Prostate gland (tissue), 2 donors: ENCODE data around the gene LARGE1. TPM values are rescaled to one million over a fixed set of nuclear protein-coding genes. Genes with fewer than 3 reads are reported as not detected.
A peak's percentile ranks its signal among the peaks of the same experiment; 100 is the strongest.

Source experiments
- DNase-seq: peaks from one replicate; pipeline ENCODE4 v3.0.0-alpha.2; 2019; ENCODE audit warnings: low spot score
- H3K27ac ChIP-seq, 2 donors: fragments of 200-600 bp; sonication (generic); 2 replicates each; pipeline ENCODE4 v1.5.1; 2017 to 2019
- H3K27me3 ChIP-seq: fragments of 200-600 bp; sonication (generic); replicated peaks from 2 replicates; pipeline ENCODE4 v1.5.1; 2019; ENCODE audit not compliant: insufficient read depth
- H3K36me3 ChIP-seq, 2 donors: fragments of 200-600 bp; sonication (generic); 1 replicate in 1 of 2; 2 replicates in 1 of 2; pipeline versions ENCODE4 v1.5.1 to v1.8.1; 2017 to 2019
- H3K4me1 ChIP-seq: fragments of 200-600 bp; sonication (generic); replicated peaks from 2 replicates; pipeline ENCODE4 v1.5.1; 2019
- H3K4me3 ChIP-seq, 2 donors: fragments of 200-600 bp; sonication (generic); 2 replicates each; pipeline ENCODE4 v1.5.1; 2017 to 2019
- H3K9me3 ChIP-seq: fragments of 200-600 bp; sonication (generic); 2 replicates; pipeline ENCODE4 v1.5.1; 2017
- CTCF ChIP-seq, 4 experiments: fragments of 200-600 bp in 2 of 4; fragments of 450-650 bp in 2 of 4; sonication (generic) in 2 of 4; IDR thresholded peaks; 1 replicate in 3 of 4; 2 replicates in 1 of 4; pipeline ENCODE4 v1.5.1; 2016 to 2019; ENCODE audit warnings: antibody characterized with exemption in 4 of 4, mild to moderate bottlenecking in 2 of 4, moderate library complexity in 2 of 4
- POLR2A ChIP-seq: fragments of 450-650 bp; IDR thresholded peaks from one replicate; pipeline ENCODE4 v1.6.1; 2016; ENCODE audit warnings: antibody characterized with exemption, mild to moderate bottlenecking
- POLR2AphosphoS5 ChIP-seq: sonication (generic); formaldehyde crosslinking; IDR thresholded peaks from one replicate; pipeline ENCODE4 v1.6.1; 2017; ENCODE audit warnings: antibody characterized with exemption
- WGBS: methylation state at CpG from one replicate; pipeline ENCODE4 v1.1.5; 2018; 5-methylcytosine and 5-hydroxymethylcytosine counted together
- intact Hi-C: fragments of 100-400 bp; cut with DNase I; formaldehyde crosslinking; loops from one replicate; pipeline ENCODE4 v1.14.2; 2022
- total RNA-seq, 2 donors: library from RNA; depleted of rRNA; stranded (reverse); fragments of >200 nt; gene quantifications; one replicate each; pipeline ENCODE4 v1.1.0, GENCODE V29; 2016

LARGE1 gene
- total RNA-seq, 2 donors from 2014 or later = 18.6 to 37.4 TPM

- Histone ChIP-seq H3K27ac (no peak overlapping the region), H3K4me3 (no peak overlapping the region), H3K36me3 (no peaks in the 10 kb centered on the region), H3K9me3 (no peaks in the 10 kb centered on the region), H3K27me3 (no peaks in the 10 kb centered on the region), H3K4me1 (no peaks in the 10 kb centered on the region)
- no peak for DNase-seq
- intact Hi-C loops = no loop called here
- 82% methylated on average over 9 of the region's 9 CpGs for WGBS
- TF ChIP-seq POLR2AphosphoS5 = no peak
- no peak for TF ChIP-seq CTCF (IDR thresholded peaks at IDR 0.05)
- TF ChIP-seq POLR2A = no peak
Observed at GRCh38 chr22:33472462-33473344, 447.6 kb downstream of the LARGE1 start.

GRCh38 chr22:33470456-33470855, 449.8 kb downstream of the LARGE1 start:
- H3K36me3 ChIP-seq = no peaks in the 10 kb centered on the region
- intact Hi-C loops = no loop called here
- no peaks in the 10 kb centered on the region for H3K27me3 ChIP-seq
- 76% methylated on average over 6 of the region's 6 CpGs for WGBS
- no peak overlapping the region for H3K4me3 ChIP-seq
- no peaks in the 10 kb centered on the region for H3K9me3 ChIP-seq
- no peak overlapping the region for H3K27ac ChIP-seq
- TF ChIP-seq CTCF (IDR thresholded peaks at IDR 0.05) (no peak), POLR2A (no peak), POLR2AphosphoS5 (no peak)
- DNase-seq = no peak
- no peaks in the 10 kb centered on the region for H3K4me1 ChIP-seq

DNA sequence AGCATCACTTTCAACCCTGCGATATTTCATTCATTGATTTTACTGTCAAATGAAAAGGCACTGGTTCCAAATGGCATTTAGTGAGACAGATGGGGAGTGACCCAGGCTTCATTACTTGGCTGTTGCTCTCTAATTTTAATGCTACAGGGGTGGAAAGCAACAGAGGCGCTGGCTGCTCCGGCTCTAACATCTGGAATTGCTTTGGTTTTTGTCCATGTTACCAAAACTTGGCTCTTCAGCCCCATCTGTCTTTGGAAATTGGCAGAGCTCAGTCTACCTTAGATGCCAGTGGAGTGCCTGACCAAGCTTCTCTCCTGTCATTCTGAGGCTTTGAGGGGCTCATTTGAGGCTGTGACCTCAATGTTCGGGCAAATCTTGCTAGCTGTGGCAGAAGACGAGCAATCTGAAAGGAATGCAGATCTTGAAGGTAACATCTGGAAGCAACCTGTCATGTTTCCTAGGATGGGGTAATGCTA, 452.6 kb downstream of the LARGE1 start:
- no peak overlapping the region for H3K4me3 ChIP-seq
- TF ChIP-seq POLR2AphosphoS5 (no peak), POLR2A (no peak), CTCF (IDR thresholded peaks at IDR 0.05) (no peak)
- no peaks in the 10 kb centered on the region for H3K4me1 ChIP-seq
- H3K9me3 ChIP-seq = no peaks in the 10 kb centered on the region
- WGBS = 85% methylated on average over 5 of the region's 5 CpGs
- no peaks in the 10 kb centered on the region for H3K36me3 ChIP-seq
- intact Hi-C loops = no loop called here
- no peak overlapping the region for H3K27ac ChIP-seq
- DNase-seq = no peak
- H3K27me3 ChIP-seq = no peaks in the 10 kb centered on the region

DNA sequence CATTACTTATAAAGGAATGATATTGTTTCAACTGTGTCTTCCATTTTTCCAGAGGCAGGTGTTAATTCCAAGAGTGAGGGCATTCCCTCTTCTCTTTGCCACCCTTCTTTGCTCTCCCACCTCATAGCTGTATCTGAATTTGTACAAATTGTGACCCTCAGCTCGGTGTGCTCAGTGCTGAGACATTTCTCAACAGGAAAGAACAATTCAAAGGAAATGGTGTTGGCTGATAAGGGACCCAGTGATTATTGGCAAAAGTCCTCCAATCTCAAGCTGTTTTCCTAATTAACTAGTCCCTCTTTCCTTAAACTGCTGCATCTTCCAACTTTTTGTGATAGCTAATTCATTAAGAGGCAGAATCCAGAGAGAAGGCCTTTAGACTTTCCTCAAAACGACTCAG, 453.2 kb downstream of the LARGE1 start:
- TF ChIP-seq POLR2A = no peak
- no peak for TF ChIP-seq POLR2AphosphoS5
- TF ChIP-seq CTCF (IDR thresholded peaks at IDR 0.05) = no peak
- WGBS = 43% methylated on average over 2 of the region's 2 CpGs
- intact Hi-C loops = no loop called here
- H3K4me1 ChIP-seq = no peaks in the 10 kb centered on the region
- no peak overlapping the region for H3K27ac ChIP-seq
- no peak overlapping the region for H3K4me3 ChIP-seq
- no peaks in the 10 kb centered on the region for H3K27me3 ChIP-seq
- H3K36me3 ChIP-seq = no peaks in the 10 kb centered on the region
- no peaks in the 10 kb centered on the region for H3K9me3 ChIP-seq
- no peak for DNase-seq

GRCh38 chr22:33465554-33465953, 454.7 kb downstream of the LARGE1 start:
- no peaks in the 10 kb centered on the region for H3K9me3 ChIP-seq
- no peak overlapping the region for H3K4me3 ChIP-seq
- H3K27ac ChIP-seq = no peak overlapping the region
- no peaks in the 10 kb centered on the region for H3K36me3 ChIP-seq
- DNase-seq = peak; percentile 33
- TF ChIP-seq CTCF (IDR thresholded peaks at IDR 0.05) = no peak
- peak; percentile 33 for TF ChIP-seq POLR2AphosphoS5
- H3K4me1 ChIP-seq = no peaks in the 10 kb centered on the region
- 21% methylated on average over 5 of the region's 5 CpGs for WGBS
- intact Hi-C loops = no loop called here
- no peaks in the 10 kb centered on the region for H3K27me3 ChIP-seq
